ENCODE results near the gene RYR1.
"Not testable (repeated sequence)": the region's sequence is repeated elsewhere in the genome, so short reads cannot be mapped to it uniquely, and the experiment has no call there.

RYR1 gene

GRCh38 chr19:38624822-38625221 lies 191.3 kb downstream of the RYR1 start:
- DNase-seq: no peak

DNA sequence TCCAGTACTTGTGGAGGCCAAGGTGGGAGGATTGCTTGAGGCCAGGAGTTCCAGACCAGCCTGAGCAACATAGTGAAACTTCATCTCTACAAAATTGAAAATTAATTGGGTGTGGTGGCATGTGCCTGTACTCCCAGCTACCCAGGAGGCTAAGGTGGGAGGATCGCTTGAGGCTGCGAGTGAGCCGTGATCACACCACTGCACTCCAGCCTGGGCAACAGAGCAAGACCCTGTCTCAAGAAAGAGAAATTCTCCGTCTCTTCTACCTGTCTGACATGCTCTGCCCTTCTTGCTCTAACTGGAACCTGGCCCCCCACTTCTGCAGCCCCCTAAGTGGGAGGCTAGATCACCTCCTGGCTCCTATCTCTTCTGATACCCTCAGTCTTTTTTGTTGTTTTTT lies 192.9 kb downstream of the RYR1 start:
- no peak for DNase-seq

DNA sequence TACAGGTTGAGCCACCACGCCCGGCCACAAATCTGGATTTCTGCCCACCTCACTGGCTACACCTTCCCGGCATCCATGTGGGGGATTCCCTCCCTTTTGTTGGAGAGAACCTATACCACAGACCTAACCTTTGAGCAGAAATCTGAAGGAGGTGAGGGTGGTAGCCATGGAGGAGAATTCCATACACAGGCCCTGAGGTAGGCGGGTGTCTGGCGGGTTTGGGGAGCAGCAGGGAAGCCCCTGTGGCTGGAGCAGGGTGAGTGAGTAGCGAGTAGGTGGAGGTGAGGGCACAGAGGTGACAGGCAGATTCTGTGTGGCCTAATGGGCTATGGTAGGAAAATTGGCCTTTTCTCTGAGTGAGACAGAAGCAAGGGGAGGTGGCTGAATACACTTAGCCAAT lies 196.1 kb downstream of the RYR1 start:
- DNase-seq: no peak

- not testable (repeated sequence) for DNase-seq
Observed at GRCh38 chr19:38631301-38631700, 197.8 kb downstream of the RYR1 start.

GRCh38 chr19:38631811-38632475 lies 198.5 kb downstream of the RYR1 start:
- DNase-seq: peak; percentile 69

GRCh38 chr19:38632476-38633213 lies 199.2 kb downstream of the RYR1 start:
- DNase-seq: no peak

- DNase-seq: peak; percentile 16
Observed at GRCh38 chr19:38634757-38635482, 201.4 kb downstream of the RYR1 start.

- no peak for DNase-seq
Observed at GRCh38 chr19:38635483-38636399, 202.2 kb downstream of the RYR1 start.
